Measurements from ENCODE around the gene GADD45B. TPM values are rescaled to one million over a fixed set of nuclear protein-coding genes. Genes with fewer than 3 reads are reported as not detected.
A peak's percentile ranks its signal among the peaks of the same experiment; 100 is the strongest.
"Not testable (repeated sequence)": the region's sequence is repeated elsewhere in the genome, so short reads cannot be mapped to it uniquely, and the experiment has no call there.

The GADD45B gene
- total RNA-seq, 1 donor from 2014 or later, result 25.8 TPM

GRCh38 chr19:2503521-2504109, 27.7 kb downstream of the GADD45B start:
- DNase-seq (ENCODE audit: low read depth) (peak; percentile 72), FAIRE-seq (no peak)
- no peaks in the 10 kb centered on the region for H3K27me3 ChIP-seq (ENCODE audit: control insufficient read depth, insufficient read depth, low read length)
- no peak for TF ChIP-seq CTCF (IDR thresholded peaks at IDR 0.05; ENCODE audit: insufficient read depth, low read length, severe bottlenecking)
- H3K36me3 ChIP-seq (ENCODE audit: control insufficient read depth, insufficient read depth, low read length), result no peaks in the 10 kb centered on the region
- H3K4me3 ChIP-seq (ENCODE audit: low read depth, low read length), result no peak overlapping the region

- not testable (repeated sequence) for FAIRE-seq; DNase-seq (ENCODE audit: low read depth); H3K36me3 ChIP-seq (ENCODE audit: control insufficient read depth, insufficient read depth, low read length); H3K27me3 ChIP-seq (ENCODE audit: control insufficient read depth, insufficient read depth, low read length); H3K4me3 ChIP-seq (ENCODE audit: low read depth, low read length)
Measured at GRCh38 chr19:2506656-2507055, 30.7 kb downstream of the GADD45B start.

- peak; percentile 92 for FAIRE-seq
- H3K4me3 ChIP-seq (ENCODE audit: low read depth, low read length), result no peak overlapping the region
- peak; percentile 89 for DNase-seq (ENCODE audit: low read depth)
Measured at GRCh38 chr19:2507109-2507508, 31.2 kb downstream of the GADD45B start.

GRCh38 chr19:2509096-2509495, 33.2 kb downstream of the GADD45B start:
- no peaks in the 10 kb centered on the region for H3K36me3 ChIP-seq (ENCODE audit: control insufficient read depth, insufficient read depth, low read length)
- H3K27me3 ChIP-seq (ENCODE audit: control insufficient read depth, insufficient read depth, low read length), result peaks cover 3% of the 10 kb centered on the region
- FAIRE-seq, result no peak
- H3K4me3 ChIP-seq (ENCODE audit: low read depth, low read length), result no peak overlapping the region
- TF ChIP-seq CTCF (IDR thresholded peaks at IDR 0.05; ENCODE audit: insufficient read depth, low read length, severe bottlenecking), result no peak
- DNase-seq (ENCODE audit: low read depth), result no peak

More at GRCh38 chr19:2507109-2507508, 31.2 kb downstream of the GADD45B start:
- Histone ChIP-seq H3K36me3 (ENCODE audit: control insufficient read depth, insufficient read depth, low read length) (no peaks in the 10 kb centered on the region), H3K27me3 (ENCODE audit: control insufficient read depth, insufficient read depth, low read length) (no peaks in the 10 kb centered on the region)
- no peak for TF ChIP-seq CTCF (IDR thresholded peaks at IDR 0.05; ENCODE audit: insufficient read depth, low read length, severe bottlenecking)

- no peaks in the 10 kb centered on the region for H3K36me3 ChIP-seq (ENCODE audit: control insufficient read depth, insufficient read depth, low read length)
- TF ChIP-seq CTCF (IDR thresholded peaks at IDR 0.05; ENCODE audit: insufficient read depth, low read length, severe bottlenecking), result no peak
- DNase-seq (ENCODE audit: low read depth), result no peak
- peaks cover 3% of the 10 kb centered on the region for H3K27me3 ChIP-seq (ENCODE audit: control insufficient read depth, insufficient read depth, low read length)
- no peak overlapping the region for H3K4me3 ChIP-seq (ENCODE audit: low read depth, low read length)
- FAIRE-seq, result no peak
Measured at GRCh38 chr19:2511570-2511969, 35.6 kb downstream of the GADD45B start.

GRCh38 chr19:2511991-2512390, 36.1 kb downstream of the GADD45B start:
- no peak for FAIRE-seq
- peaks cover 3% of the 10 kb centered on the region for H3K27me3 ChIP-seq (ENCODE audit: control insufficient read depth, insufficient read depth, low read length)
- no peak for TF ChIP-seq CTCF (IDR thresholded peaks at IDR 0.05; ENCODE audit: insufficient read depth, low read length, severe bottlenecking)

More at GRCh38 chr19:2511991-2512390, 36.1 kb downstream of the GADD45B start:
- no peak for DNase-seq (ENCODE audit: low read depth)
- H3K36me3 ChIP-seq (ENCODE audit: control insufficient read depth, insufficient read depth, low read length), result no peaks in the 10 kb centered on the region
- H3K4me3 ChIP-seq (ENCODE audit: low read depth, low read length), result no peak overlapping the region
